HG02943 (cell line): ENCODE data around the gene CAMTA1.

Experiments used
- ATAC-seq: cut with Tn5 transposase; IDR thresholded peaks from one replicate; pipeline ENCODE4 v1.9.1; 2021; ENCODE audit warnings: mild to moderate bottlenecking, low read depth, moderate library complexity; ENCODE audit not compliant: unreplicated experiment

CAMTA1 gene

GRCh38 chr1:6991266-6991665 is 206.0 kb downstream of the CAMTA1 start:
- ATAC-seq = no peak

GRCh38 chr1:6995789-6996188 is 210.5 kb downstream of the CAMTA1 start:
- no peak for ATAC-seq

- no peak for ATAC-seq
These were observed 211.1 kb downstream of the CAMTA1 start for GRCh38 chr1:6996371-6996770.

GRCh38 chr1:6996866-6997265 is 211.6 kb downstream of the CAMTA1 start:
- ATAC-seq = no peak

- no peak for ATAC-seq
These were observed 213.0 kb downstream of the CAMTA1 start for GRCh38 chr1:6998267-6998666.

- ATAC-seq = no peak
These were observed 214.6 kb downstream of the CAMTA1 start for GRCh38 chr1:6999826-7000225.

GRCh38 chr1:7000720-7001119 is 215.5 kb downstream of the CAMTA1 start:
- no peak for ATAC-seq

- no peak for ATAC-seq
These were observed 217.5 kb downstream of the CAMTA1 start for GRCh38 chr1:7002728-7003127.

- ATAC-seq = no peak
These were observed 218.4 kb downstream of the CAMTA1 start for GRCh38 chr1:7003676-7004075.

GRCh38 chr1:7004181-7004580 is 218.9 kb downstream of the CAMTA1 start:
- ATAC-seq = no peak

- ATAC-seq = no peak
These were observed 220.5 kb downstream of the CAMTA1 start for GRCh38 chr1:7005762-7006161.

GRCh38 chr1:7006996-7007871 is 222.0 kb downstream of the CAMTA1 start:
- no peak for ATAC-seq

GRCh38 chr1:7007902-7008301 is 222.6 kb downstream of the CAMTA1 start:
- no peak for ATAC-seq

GRCh38 chr1:7008331-7008730 is 223.1 kb downstream of the CAMTA1 start:
- no peak for ATAC-seq

- ATAC-seq = no peak
These were observed 223.9 kb downstream of the CAMTA1 start for GRCh38 chr1:7008975-7009740.

GRCh38 chr1:7009741-7010525 is 224.7 kb downstream of the CAMTA1 start:
- no peak for ATAC-seq

GRCh38 chr1:7010534-7011200 is 225.4 kb downstream of the CAMTA1 start:
- ATAC-seq = no peak

GRCh38 chr1:7011826-7012225 is 226.6 kb downstream of the CAMTA1 start:
- ATAC-seq = no peak

- no peak for ATAC-seq
These were observed 227.2 kb downstream of the CAMTA1 start for GRCh38 chr1:7012461-7012924.
